DLD1 (cell line): Measurements from ENCODE around the gene KCNC3.

ENCODE experiments used
- in situ Hi-C: cut with HindIII; loops from 2 replicates; pipeline ENCODE4 v1.10.0; 2017; ENCODE audit warnings: low sequenced_read_pairs

The KCNC3 gene

GRCh38 chr19:50312967-50313811, 16.0 kb downstream of the KCNC3 start:
- in situ Hi-C loops: no loop called here

- in situ Hi-C loops: no loop called here
These were observed 17.2 kb downstream of the KCNC3 start for GRCh38 chr19:50311723-50312635.

- in situ Hi-C loops: no loop called here
These were observed 18.3 kb downstream of the KCNC3 start for GRCh38 chr19:50310759-50311465.

- in situ Hi-C loops: no loop called here
These were observed 19.6 kb downstream of the KCNC3 start for GRCh38 chr19:50309396-50310125.

GRCh38 chr19:50308991-50309390, 20.2 kb downstream of the KCNC3 start:
- in situ Hi-C loops: no loop called here

GRCh38 chr19:50303558-50303957, 25.6 kb downstream of the KCNC3 start:
- in situ Hi-C loops: no loop called here

GRCh38 chr19:50301607-50301971, 27.6 kb downstream of the KCNC3 start:
- in situ Hi-C loops: no loop called here

- in situ Hi-C loops: no loop called here
These were observed 28.2 kb downstream of the KCNC3 start for GRCh38 chr19:50300814-50301606.

- in situ Hi-C loops: no loop called here
These were observed 29.1 kb downstream of the KCNC3 start for GRCh38 chr19:50300051-50300450.

GRCh38 chr19:50293263-50294004, 35.7 kb downstream of the KCNC3 start:
- in situ Hi-C loops: no loop called here

- in situ Hi-C loops: no loop called here
These were observed 36.9 kb downstream of the KCNC3 start for GRCh38 chr19:50292216-50292827.

- in situ Hi-C loops: no loop called here
These were observed 38.4 kb downstream of the KCNC3 start for GRCh38 chr19:50290775-50291174.

- in situ Hi-C loops: no loop called here
These were observed 39.2 kb downstream of the KCNC3 start for GRCh38 chr19:50290011-50290410.

GRCh38 chr19:50288954-50289353, 40.2 kb downstream of the KCNC3 start:
- in situ Hi-C loops: no loop called here

GRCh38 chr19:50287331-50287730, 41.8 kb downstream of the KCNC3 start:
- in situ Hi-C loops: no loop called here

GRCh38 chr19:50286443-50286842, 42.7 kb downstream of the KCNC3 start:
- in situ Hi-C loops: no loop called here

GRCh38 chr19:50285833-50286232, 43.3 kb downstream of the KCNC3 start:
- in situ Hi-C loops: no loop called here

- in situ Hi-C loops: no loop called here
These were observed 47.7 kb downstream of the KCNC3 start for GRCh38 chr19:50281491-50281890.

- in situ Hi-C loops: no loop called here
These were observed 48.2 kb downstream of the KCNC3 start for GRCh38 chr19:50280983-50281382.
